IMR-90 (cell line): ENCODE measurements around the gene DACT2. TPM values are rescaled to one million over a fixed set of nuclear protein-coding genes. Genes with fewer than 3 reads are reported as not detected.

Source experiments
- ATAC-seq: fragments of 200-7000 bp; cut with Tn5 transposase; 2 replicates; pipeline ENCODE4 v1.9.1; 2020; ENCODE audit warnings: low read depth, mild to moderate bottlenecking, moderate library complexity
- BruUV-seq: library from RNA; stranded (reverse); fragments of 400-500 nt; replicated peaks from 2 replicates; lab custom pipeline; 2021; lab: Mats Ljungman, UMichigan
- CTCF ChIA-PET: fragments of 300-600 bp; formaldehyde crosslinking; extraction: SDS; loops from one replicate; lab custom pipeline; 2021; ENCODE audit warnings: antibody characterized with exemption; lab: Yijun Ruan, JAX
- POLR2A ChIA-PET: fragments of 300-600 bp; sonication (Branson Sonifier 250); formaldehyde crosslinking; loops from one replicate; lab custom pipeline; 2022; ENCODE audit warnings: antibody characterized with exemption; ENCODE audit not compliant: unreplicated experiment; lab: Charles Lee
- DNase-seq: peaks from one replicate; pipeline ENCODE4 v3.0.0; 2013
- H2AFZ ChIP-seq: replicated peaks from 2 replicates; pipeline ENCODE3; 2013; ENCODE audit warnings: low read length, mild to moderate bottlenecking; ENCODE audit not compliant: poor library complexity
- H2AK5ac ChIP-seq: 2 replicates; pipeline ENCODE4 v1.6.1; 2013; ENCODE audit warnings: low read depth, low read length, inconsistent platforms
- H2AK9ac ChIP-seq: replicated peaks from 2 replicates; pipeline ENCODE3; 2013; ENCODE audit warnings: mild to moderate bottlenecking, low read depth, low read length, moderate library complexity; ENCODE audit not compliant: poor library complexity
- H2BK120ac ChIP-seq: 2 replicates; pipeline ENCODE4 v1.6.1; 2013; ENCODE audit warnings: low read depth, low read length, inconsistent platforms
- H2BK15ac ChIP-seq: 3 replicates; pipeline ENCODE4 v1.6.1; 2013; ENCODE audit warnings: low read depth, low read length, inconsistent platforms
- H2BK20ac ChIP-seq: 2 replicates; pipeline ENCODE4 v1.6.1; 2013; ENCODE audit warnings: low read depth, mild to moderate bottlenecking, inconsistent platforms, low read length, moderate library complexity
- H2BK5ac ChIP-seq: 2 replicates; pipeline ENCODE4 v1.6.1; 2013; ENCODE audit warnings: mild to moderate bottlenecking, low read depth, low read length, inconsistent platforms; ENCODE audit not compliant: poor library complexity, severe bottlenecking
- H3K14ac ChIP-seq: replicated peaks from 2 replicates; pipeline ENCODE4 v1.6.1; 2013; ENCODE audit warnings: low read depth, low read length, inconsistent platforms
- H3K18ac ChIP-seq: 2 replicates; pipeline ENCODE4 v1.6.1; 2013; ENCODE audit warnings: low read depth, low read length, control low read depth
- H3K23ac ChIP-seq: 2 replicates; pipeline ENCODE4 v1.6.1; 2013; ENCODE audit warnings: low read depth, low read length, inconsistent platforms
- H3K27ac ChIP-seq: 2 replicates; pipeline ENCODE4 v1.5.1; 2013; ENCODE audit warnings: mild to moderate bottlenecking, control low read depth, low read length; ENCODE audit not compliant: insufficient read depth
- H3K27me3 ChIP-seq: 2 replicates; pipeline ENCODE4 v1.6.1; 2013; ENCODE audit warnings: low read length; ENCODE audit not compliant: control insufficient read depth, insufficient read depth
- H3K36me3 ChIP-seq: 2 replicates; pipeline ENCODE4 v1.6.1; 2013; ENCODE audit warnings: low read length, mixed read lengths; ENCODE audit not compliant: control insufficient read depth, insufficient read depth
- H3K4ac ChIP-seq: 2 replicates; pipeline ENCODE4 v1.6.1; 2013; ENCODE audit warnings: low read depth, low read length, inconsistent platforms
- H3K4me1 ChIP-seq: 2 replicates; pipeline ENCODE4 v1.6.1; 2013; ENCODE audit warnings: low read length, mixed read lengths; ENCODE audit not compliant: control insufficient read depth, insufficient read depth
- H3K4me2 ChIP-seq: 2 replicates; pipeline ENCODE4 v1.6.1; 2013; ENCODE audit warnings: low read depth, mild to moderate bottlenecking, control low read depth, low read length, moderate library complexity
- H3K4me3 ChIP-seq: 2 replicates; pipeline ENCODE4 v1.5.1; 2013; ENCODE audit warnings: low read depth, mild to moderate bottlenecking, control low read depth, low read length, moderate library complexity; ENCODE audit not compliant: insufficient read depth
- H3K56ac ChIP-seq: 2 replicates; pipeline ENCODE4 v1.6.1; 2013; ENCODE audit warnings: low read length, inconsistent platforms; ENCODE audit not compliant: insufficient read depth; ENCODE audit errors: extremely low read depth
- H3K79me1 ChIP-seq, 2 experiments: 2 replicates each; pipeline ENCODE4 v1.6.1; 2013; ENCODE audit warnings: low read length in 2 of 2, inconsistent platforms in 1 of 2, low read depth in 1 of 2
- H3K9ac ChIP-seq: 2 replicates; pipeline ENCODE4 v1.6.1; 2013; ENCODE audit warnings: low read depth, low read length, control low read depth
- H3K9me1 ChIP-seq: 2 replicates; pipeline ENCODE4 v1.6.1; 2013; ENCODE audit warnings: low read length, inconsistent platforms; ENCODE audit not compliant: insufficient read depth
- H3K9me3 ChIP-seq: 2 replicates; pipeline ENCODE4 v1.6.1; 2013; ENCODE audit warnings: low read length; ENCODE audit not compliant: control insufficient read depth, insufficient read depth
- H4K20me1 ChIP-seq: 2 replicates; pipeline ENCODE4 v1.6.1; 2013; ENCODE audit warnings: low read length, inconsistent platforms; ENCODE audit not compliant: insufficient read depth
- H4K5ac ChIP-seq: 2 replicates; pipeline ENCODE4 v1.6.1; 2013; ENCODE audit warnings: mild to moderate bottlenecking, low read depth, low read length, control low read depth
- H4K8ac ChIP-seq, 2 experiments: 2 replicates each; pipeline ENCODE4 v1.6.1; 2013; ENCODE audit warnings: low read depth in 2 of 2, low read length in 2 of 2, control low read depth in 1 of 2, inconsistent platforms in 1 of 2
- H4K91ac ChIP-seq: 2 replicates; pipeline ENCODE4 v1.6.1; 2013; ENCODE audit warnings: low read depth, low read length, inconsistent platforms; ENCODE audit not compliant: insufficient read depth
- BHLHE40 ChIP-seq: fragments of 150-350 bp; IDR thresholded peaks from 2 replicates; pipeline ENCODE4 v1.6.1; 2016; ENCODE audit warnings: mild to moderate bottlenecking, low read depth, low read length
- CHD1 ChIP-seq: IDR thresholded peaks from 2 replicates; pipeline ENCODE4 v1.6.1; 2012; ENCODE audit warnings: low read depth, low read length, improper control_type of control experiment
- FOS ChIP-seq: fragments of 150-350 bp; IDR thresholded peaks from 2 replicates; pipeline ENCODE4 v1.6.1; 2016; ENCODE audit warnings: low read depth, low read length
- MAFK ChIP-seq: IDR thresholded peaks from 2 replicates; pipeline ENCODE4 v1.6.1; 2012; ENCODE audit warnings: low read depth, low read length, improper control_type of control experiment
- MAZ ChIP-seq: IDR thresholded peaks from 2 replicates; pipeline ENCODE4 v1.6.1; 2012; ENCODE audit warnings: low read depth, mild to moderate bottlenecking, low read length, improper control_type of control experiment, moderate library complexity, borderline replicate concordance
- NFE2L2 ChIP-seq: fragments of 150-350 bp; IDR thresholded peaks from 2 replicates; pipeline ENCODE4 v1.6.1; 2016; ENCODE audit warnings: low read depth, mild to moderate bottlenecking, low read length
- POLR2A ChIP-seq: IDR thresholded peaks from 2 replicates; pipeline ENCODE4 v1.6.1; 2012; ENCODE audit warnings: mild to moderate bottlenecking, low read depth, low read length
- USF2 ChIP-seq: fragments of 150-350 bp; IDR thresholded peaks from 2 replicates; pipeline ENCODE4 v1.6.1; 2017; ENCODE audit warnings: mild to moderate bottlenecking, antibody characterized with exemption, low read length, low read depth
- WGBS, 2 experiments: methylation state at CpG; one replicate each; pipeline versions ENCODE4 v1.1.5 to v1.1.7; 2013; ENCODE audit warnings: missing lambda C conversion rate in 2 of 2; ENCODE audit not compliant: insufficient read length in 1 of 2; ENCODE audit errors: extremely low coverage in 2 of 2; 5-methylcytosine and 5-hydroxymethylcytosine counted together
- dilution Hi-C: fragments of 300-500 bp; cut with HindIII; formaldehyde crosslinking; loops from one replicate; pipeline ENCODE4 v1.14.3; 2018; ENCODE audit warnings: low sequenced_read_pairs; ENCODE audit not compliant: unreplicated experiment
- in situ Hi-C: fragments of 300-500 bp; cut with MboI; formaldehyde crosslinking; loops from 3 replicates; pipeline ENCODE4 v1.14.3; 2019; ENCODE audit warnings: low sequenced_read_pairs, inconsistent platforms, mixed read lengths
- intact Hi-C: fragments of 100-400 bp; cut with micrococcal nuclease; formaldehyde crosslinking; loops from 2 replicates; pipeline ENCODE4 v1.10.0; 2022
- polyA plus RNA-seq, 3 experiments: library from polyadenylated mRNA; depleted of rRNA; stranded (reverse); fragments of >200 nt; gene quantifications; 2 replicates each; pipeline ENCODE4 v1.2.3, GENCODE V29; 2012; ENCODE audit warnings: low replicate concordance in 1 of 3
- total RNA-seq: library from RNA; depleted of rRNA; stranded (reverse); fragments of >200 nt; gene quantifications from 2 replicates; pipeline ENCODE4 v1.2.3, GENCODE V29; 2012
- TF ChIP-seq, protein P1 (sequence below): conservative IDR thresholded peaks from 2 replicates; pipeline ENCODE4 v1.5.1; 2012; ENCODE audit warnings: mild to moderate bottlenecking, low read depth, low read length, improper control_type of control experiment

Gene DACT2
- total and polyA plus RNA-seq, 2 of the 4 experiments (the other 2 are of a cell fraction): not detected

- H3K18ac ChIP-seq: no peak overlapping the region
- no peak overlapping the region for H3K4me3 ChIP-seq
- no peak overlapping the region for H2BK120ac ChIP-seq
- H3K27ac ChIP-seq: no peak overlapping the region
- in situ Hi-C loops: no loop called here
- no CpG with 5 or more reads among the region's 5 CpGs for WGBS, 2 experiments
- H2AFZ ChIP-seq: no peak overlapping the region
- intact Hi-C loops: no loop called here
- H3K27me3 ChIP-seq: no peaks in the 10 kb centered on the region
- peaks cover 43% of the 10 kb centered on the region for H3K9me3 ChIP-seq
- no peaks in the 10 kb centered on the region for H3K4me1 ChIP-seq
- CTCF ChIA-PET: no interaction called here
- no peak overlapping the region for H4K5ac ChIP-seq
- H4K91ac ChIP-seq: no peak overlapping the region
- H4K20me1 ChIP-seq: no peaks in the 10 kb centered on the region
- no peaks in the 10 kb centered on the region for H3K9me1 ChIP-seq
- no peak overlapping the region for H3K4ac ChIP-seq
- no peaks in the 10 kb centered on the region for H3K36me3 ChIP-seq
- H4K8ac ChIP-seq: no peak overlapping the region
- H3K56ac ChIP-seq: no peak overlapping the region
- POLR2A ChIA-PET: no interaction called here
- TF ChIP-seq MAFK (no peak), MAZ (no peak), NFE2L2 (no peak), BHLHE40 (no peak), USF2 (no peak), FOS (no peak), POLR2A (no peak), CHD1 (no peak)
- TF ChIP-seq, protein P1, sequence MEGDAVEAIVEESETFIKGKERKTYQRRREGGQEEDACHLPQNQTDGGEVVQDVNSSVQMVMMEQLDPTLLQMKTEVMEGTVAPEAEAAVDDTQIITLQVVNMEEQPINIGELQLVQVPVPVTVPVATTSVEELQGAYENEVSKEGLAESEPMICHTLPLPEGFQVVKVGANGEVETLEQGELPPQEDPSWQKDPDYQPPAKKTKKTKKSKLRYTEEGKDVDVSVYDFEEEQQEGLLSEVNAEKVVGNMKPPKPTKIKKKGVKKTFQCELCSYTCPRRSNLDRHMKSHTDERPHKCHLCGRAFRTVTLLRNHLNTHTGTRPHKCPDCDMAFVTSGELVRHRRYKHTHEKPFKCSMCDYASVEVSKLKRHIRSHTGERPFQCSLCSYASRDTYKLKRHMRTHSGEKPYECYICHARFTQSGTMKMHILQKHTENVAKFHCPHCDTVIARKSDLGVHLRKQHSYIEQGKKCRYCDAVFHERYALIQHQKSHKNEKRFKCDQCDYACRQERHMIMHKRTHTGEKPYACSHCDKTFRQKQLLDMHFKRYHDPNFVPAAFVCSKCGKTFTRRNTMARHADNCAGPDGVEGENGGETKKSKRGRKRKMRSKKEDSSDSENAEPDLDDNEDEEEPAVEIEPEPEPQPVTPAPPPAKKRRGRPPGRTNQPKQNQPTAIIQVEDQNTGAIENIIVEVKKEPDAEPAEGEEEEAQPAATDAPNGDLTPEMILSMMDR: no peak
- H2BK15ac ChIP-seq: no peak overlapping the region
- H2BK20ac ChIP-seq: no peak overlapping the region
- no peak overlapping the region for H3K9ac ChIP-seq
- H2BK5ac ChIP-seq: no peak overlapping the region
- dilution Hi-C loops: no loop called here
- no peaks in the 10 kb centered on the region for H3K79me1 ChIP-seq
- no peak overlapping the region for H3K14ac ChIP-seq
- no peak overlapping the region for H3K4me2 ChIP-seq
- no peak overlapping the region for H3K23ac ChIP-seq
- H2AK5ac ChIP-seq: no peak overlapping the region
- BruUV-seq: no TSS peak
- DNase-seq: no peak
- no peak for ATAC-seq
- no peak overlapping the region for H2AK9ac ChIP-seq
These were observed 17.0 kb downstream of the DACT2 start for GRCh38 chr6:168302534-168302933.
